Activated naive CD4-positive, alpha-beta T cell treated with anti-CD3 and anti-CD28 coated beads for 36 hours (primary cell): ENCODE measurements around the gene DSCAML1. TPM values are rescaled to one million over a fixed set of nuclear protein-coding genes. Genes with fewer than 3 reads are reported as not detected.

Experiments used
- CTCF ChIA-PET: fragments of 350-600 bp; sonication (Branson Sonifier 250); formaldehyde crosslinking; loops from one replicate; lab custom pipeline; 2021; ENCODE audit warnings: antibody characterized with exemption; lab: Charles Lee
- DNase-seq: peaks from one replicate; pipeline ENCODE4 v3.0.0-alpha.2; 2020
- H3K27ac Mint-ChIP-seq: one replicate; pipeline ENCODE4 v1.8.0; 2021; ENCODE audit warnings: mild to moderate bottlenecking, mixed read lengths
- H3K27me3 Mint-ChIP-seq: one replicate; pipeline ENCODE4 v1.8.0; 2021; ENCODE audit warnings: low read depth, mixed read lengths
- H3K36me3 Mint-ChIP-seq: one replicate; pipeline ENCODE4 v1.8.0; 2021; ENCODE audit warnings: low read depth, mixed read lengths
- H3K4me1 Mint-ChIP-seq: one replicate; pipeline ENCODE4 v1.8.0; 2021; ENCODE audit warnings: low read depth, mixed read lengths
- H3K4me3 Mint-ChIP-seq: one replicate; pipeline ENCODE4 v1.8.0; 2021; ENCODE audit warnings: mild to moderate bottlenecking, moderate library complexity, mixed read lengths
- H3K9me3 Mint-ChIP-seq: one replicate; pipeline ENCODE4 v1.8.0; 2021; ENCODE audit warnings: mixed read lengths
- intact Hi-C: fragments of 100-400 bp; cut with micrococcal nuclease; formaldehyde crosslinking; loops from one replicate; pipeline ENCODE4 v1.15.1; 2023
- total RNA-seq, 2 experiments: library from RNA; stranded (reverse); gene quantifications; one replicate each; pipeline ENCODE4 v1.2.3, GENCODE V29; 2021

Gene DSCAML1
- total RNA-seq, 2 experiments from 2014 or later, result 0.17 to 0.30 TPM

DNA sequence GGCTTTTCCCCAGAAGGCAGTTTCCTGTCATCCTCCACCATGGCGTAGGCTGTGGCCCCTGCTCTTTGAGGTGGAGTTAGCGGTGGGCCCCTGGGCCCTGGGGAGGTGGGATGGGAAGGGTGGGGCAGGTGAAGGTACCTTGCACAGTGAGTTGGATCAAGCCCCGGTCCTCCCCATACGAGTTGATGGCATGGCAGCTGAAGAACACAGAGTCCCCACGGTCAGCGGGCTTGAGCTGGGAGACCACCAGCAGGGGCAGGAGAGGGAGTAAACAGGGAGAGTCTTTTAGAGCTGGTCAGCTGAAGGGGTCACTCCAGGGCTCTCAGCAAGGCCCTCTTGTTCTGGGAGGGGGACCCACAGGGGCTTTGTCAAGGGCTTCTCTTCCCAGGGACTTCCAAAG lies 316.0 kb downstream of the DSCAML1 start:
- intact Hi-C loops, result no loop called here
- peaks cover 4% of the 10 kb centered on the region for H3K27me3 Mint-ChIP-seq
- H3K4me1 Mint-ChIP-seq, result no peaks in the 10 kb centered on the region
- no peaks in the 10 kb centered on the region for H3K9me3 Mint-ChIP-seq
- CTCF ChIA-PET, result interaction anchor here (1.9 kb wide), 1 partner anchor 55 kb away, joined by 7 read pairs; no protein-coding TSS in a partner anchor
- H3K27ac Mint-ChIP-seq, result no peak overlapping the region
- no peak for DNase-seq
- no peak overlapping the region for H3K4me3 Mint-ChIP-seq
- no peaks in the 10 kb centered on the region for H3K36me3 Mint-ChIP-seq

- DNase-seq, result no peak
- Mint-ChIP-seq H3K27me3 (peaks cover 4% of the 10 kb centered on the region), H3K27ac (no peak overlapping the region), H3K36me3 (no peaks in the 10 kb centered on the region), H3K4me1 (no peaks in the 10 kb centered on the region), H3K4me3 (no peak overlapping the region), H3K9me3 (no peaks in the 10 kb centered on the region)
- CTCF ChIA-PET, result interaction anchor here (0.5 to 1.9 kb wide), 3 partner anchors 47 to 278 kb away, joined by 3 to 7 read pairs (median 3); no protein-coding TSS in a partner anchor
- intact Hi-C loops, result no loop called here
Measured at GRCh38 chr11:117480221-117480620, 316.8 kb downstream of the DSCAML1 start.

DNA sequence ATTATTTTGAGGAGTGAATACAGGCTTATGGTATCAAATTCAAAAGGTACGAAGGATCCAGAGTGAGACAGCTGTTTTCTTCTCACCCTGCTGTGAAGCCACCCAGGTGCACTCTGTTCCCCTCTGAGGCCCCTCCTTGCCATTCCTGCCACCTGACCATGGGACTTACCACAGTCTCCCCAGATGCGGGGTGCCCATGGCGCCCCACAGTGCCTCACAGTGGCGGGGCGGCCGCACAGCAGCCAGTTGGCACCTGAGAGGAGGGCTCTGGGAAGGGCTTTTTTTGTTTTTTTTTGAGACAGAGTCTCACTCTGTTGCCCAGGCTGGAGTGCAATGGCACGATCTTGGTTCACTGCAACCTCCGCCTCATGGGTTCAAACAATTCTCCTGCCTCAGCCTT lies 317.6 kb downstream of the DSCAML1 start:
- peak; percentile 20 for DNase-seq
- no peak overlapping the region for H3K27ac Mint-ChIP-seq
- peaks cover 4% of the 10 kb centered on the region for H3K27me3 Mint-ChIP-seq
- H3K36me3 Mint-ChIP-seq, result no peaks in the 10 kb centered on the region
- intact Hi-C loops, result no loop called here
- no peaks in the 10 kb centered on the region for H3K4me1 Mint-ChIP-seq
- no peaks in the 10 kb centered on the region for H3K9me3 Mint-ChIP-seq
- no peak overlapping the region for H3K4me3 Mint-ChIP-seq
- CTCF ChIA-PET, result interaction anchor here (0.6 to 1.1 kb wide), 2 partner anchors 12 to 48 kb away, joined by 3 read pairs; no protein-coding TSS in a partner anchor

DNA sequence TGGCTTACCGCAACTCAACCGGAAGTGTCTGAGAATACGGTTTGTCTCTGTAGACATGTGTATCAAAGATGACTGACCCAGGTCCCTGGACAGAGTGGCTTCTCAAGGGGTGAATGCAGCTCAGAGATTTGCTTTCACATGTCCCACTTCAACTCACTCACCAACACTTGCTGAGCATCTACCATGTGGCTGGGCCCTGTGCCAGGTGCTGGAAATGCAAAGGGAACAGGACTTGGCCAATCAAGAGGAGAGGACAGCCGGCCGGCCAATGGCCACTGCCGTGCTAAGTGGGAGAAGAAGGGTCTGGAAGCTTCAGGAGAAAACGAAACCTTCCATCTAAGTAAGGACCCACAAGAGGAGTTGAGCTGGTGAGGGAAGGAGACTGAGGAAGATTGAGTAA lies 318.1 kb downstream of the DSCAML1 start:
- Mint-ChIP-seq H3K9me3 (no peaks in the 10 kb centered on the region), H3K4me1 (no peaks in the 10 kb centered on the region), H3K27me3 (peaks cover 4% of the 10 kb centered on the region), H3K36me3 (no peaks in the 10 kb centered on the region), H3K4me3 (no peak overlapping the region), H3K27ac (no peak overlapping the region)
- intact Hi-C loops, result no loop called here
- CTCF ChIA-PET, result interaction anchor here (0.6 kb wide), 2 partner anchors 12 to 62 kb away, joined by 3 read pairs; no protein-coding TSS in a partner anchor
- DNase-seq, result no peak

GRCh38 chr11:117478126-117478860 lies 318.7 kb downstream of the DSCAML1 start:
- Mint-ChIP-seq H3K36me3 (no peaks in the 10 kb centered on the region), H3K4me1 (no peaks in the 10 kb centered on the region), H3K4me3 (no peak overlapping the region), H3K27me3 (peaks cover 4% of the 10 kb centered on the region), H3K27ac (no peak overlapping the region), H3K9me3 (no peaks in the 10 kb centered on the region)
- CTCF ChIA-PET, result interaction anchor here (0.6 kb wide), 1 partner anchor 61 kb away, joined by 3 read pairs; no protein-coding TSS in a partner anchor
- no peak for DNase-seq
- intact Hi-C loops, result no loop called here

DNA sequence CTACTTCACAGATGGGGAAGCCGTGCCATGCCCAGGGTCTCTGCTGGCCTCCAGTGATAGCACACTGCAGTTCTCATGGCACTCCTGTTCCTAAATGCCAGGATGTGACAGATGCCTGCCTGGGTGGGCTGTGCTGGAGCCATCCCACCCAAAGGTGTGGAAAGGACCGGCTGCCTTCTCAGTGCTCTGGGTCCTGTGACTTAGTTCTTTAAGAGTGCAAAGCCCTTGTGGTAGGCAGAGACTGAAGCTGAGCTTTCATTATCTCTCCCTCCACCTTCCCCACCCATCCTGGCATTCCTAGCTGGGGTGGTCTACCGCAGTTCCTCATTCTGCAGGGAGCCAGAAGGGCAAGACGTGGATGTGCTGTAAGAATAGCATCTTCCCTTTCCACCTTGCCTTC lies 319.3 kb downstream of the DSCAML1 start:
- intact Hi-C loops, result no loop called here
- H3K27me3 Mint-ChIP-seq, result peaks cover 4% of the 10 kb centered on the region
- CTCF ChIA-PET, result interaction anchor here (1.9 kb wide), 1 partner anchor 51 kb away, joined by 4 read pairs; no protein-coding TSS in a partner anchor

DNA sequence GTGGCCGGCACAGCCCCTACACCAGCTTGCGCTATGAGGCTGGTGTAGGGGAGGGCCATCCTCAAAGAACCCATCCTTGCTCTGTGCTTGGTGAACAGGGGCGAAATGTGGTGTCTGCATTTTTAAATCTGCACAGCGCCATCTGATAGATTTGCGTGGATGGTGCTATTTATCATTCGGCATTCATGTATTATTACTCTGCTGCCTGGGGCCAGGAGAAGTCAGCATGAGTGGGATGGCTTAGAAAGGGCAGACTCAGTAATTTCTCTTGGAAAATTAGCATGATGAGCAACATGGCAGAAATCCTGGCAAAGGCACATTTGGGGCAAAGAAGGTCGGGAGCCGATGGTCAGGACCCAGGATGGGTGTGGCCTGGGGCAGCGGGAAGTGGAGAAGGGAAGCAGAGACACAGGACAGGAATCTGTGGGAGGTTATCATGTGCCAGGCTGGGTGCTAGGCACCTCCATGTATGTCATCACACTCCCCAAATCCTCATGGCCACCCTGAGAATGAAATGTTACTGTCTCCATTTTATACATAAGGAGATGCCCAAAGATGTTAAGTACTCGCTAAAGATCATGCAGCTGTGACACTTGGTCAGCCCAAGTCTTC lies 320.4 kb downstream of the DSCAML1 start:
- H3K27ac Mint-ChIP-seq, result no peak overlapping the region

More for the DNA sequence above, 319.3 kb downstream of the DSCAML1 start:
- DNase-seq, result no peak
- Mint-ChIP-seq H3K27ac (no peak overlapping the region), H3K4me3 (no peak overlapping the region), H3K36me3 (no peaks in the 10 kb centered on the region), H3K4me1 (no peaks in the 10 kb centered on the region), H3K9me3 (no peaks in the 10 kb centered on the region)

GRCh38 chr11:117475716-117476530 lies 321.1 kb downstream of the DSCAML1 start:
- peaks cover 4% of the 10 kb centered on the region for H3K27me3 Mint-ChIP-seq
- no peaks in the 10 kb centered on the region for H3K4me1 Mint-ChIP-seq
- CTCF ChIA-PET, result interaction anchor here (1.9 kb wide), 1 partner anchor 50 kb away, joined by 4 read pairs; no protein-coding TSS in a partner anchor
- H3K4me3 Mint-ChIP-seq, result no peak overlapping the region
- no peak for DNase-seq
- intact Hi-C loops, result no loop called here
- H3K36me3 Mint-ChIP-seq, result no peaks in the 10 kb centered on the region
- H3K27ac Mint-ChIP-seq, result no peak overlapping the region
- H3K9me3 Mint-ChIP-seq, result no peaks in the 10 kb centered on the region

More for the DNA sequence above, 320.4 kb downstream of the DSCAML1 start:
- Mint-ChIP-seq H3K36me3 (no peaks in the 10 kb centered on the region), H3K4me3 (no peak overlapping the region), H3K4me1 (no peaks in the 10 kb centered on the region), H3K9me3 (no peaks in the 10 kb centered on the region), H3K27me3 (peaks cover 4% of the 10 kb centered on the region)
- no peak for DNase-seq
- intact Hi-C loops, result no loop called here
- CTCF ChIA-PET, result interaction anchor here (1.9 kb wide), 1 partner anchor 50 kb away, joined by 4 read pairs; no protein-coding TSS in a partner anchor

DNA sequence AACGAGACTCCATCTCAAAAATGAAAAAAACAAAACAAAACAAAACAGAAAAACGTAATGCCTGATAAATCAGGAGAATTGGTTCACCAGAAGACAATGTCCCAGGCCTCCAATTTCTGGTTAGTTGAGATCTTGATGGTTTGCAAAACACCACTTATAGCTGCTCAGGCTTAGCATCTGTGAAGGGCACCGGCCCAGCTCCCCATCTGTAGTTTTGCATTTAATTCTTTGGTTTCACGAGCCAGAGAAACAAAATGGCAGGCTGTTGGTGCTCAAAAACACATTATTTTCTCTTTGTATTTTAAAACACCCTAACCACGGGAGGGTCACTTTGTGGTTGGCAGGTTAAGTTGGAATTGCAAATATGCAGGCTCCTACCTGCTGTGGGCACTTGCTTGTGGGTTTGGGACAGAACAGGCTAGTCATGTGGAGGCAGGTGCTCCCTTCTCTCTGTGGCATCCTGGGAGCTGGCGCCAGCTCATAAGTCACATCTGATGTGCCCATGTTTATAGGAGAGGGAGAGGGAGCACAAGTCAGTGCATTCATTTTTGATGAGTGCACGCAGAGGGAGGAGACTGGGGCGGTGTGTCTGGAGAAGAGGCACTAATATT lies 323.4 kb downstream of the DSCAML1 start:
- CTCF ChIA-PET, result no interaction called here
- no peak for DNase-seq

GRCh38 chr11:117471776-117472175 lies 325.2 kb downstream of the DSCAML1 start:
- H3K27me3 Mint-ChIP-seq, result peaks cover under 1% of the 10 kb centered on the region
- H3K36me3 Mint-ChIP-seq, result no peaks in the 10 kb centered on the region
- H3K27ac Mint-ChIP-seq, result no peak overlapping the region
- CTCF ChIA-PET, result no interaction called here
- H3K4me1 Mint-ChIP-seq, result no peaks in the 10 kb centered on the region
- H3K9me3 Mint-ChIP-seq, result no peaks in the 10 kb centered on the region
- DNase-seq, result no peak
- no peak overlapping the region for H3K4me3 Mint-ChIP-seq
- intact Hi-C loops, result no loop called here

More for the DNA sequence above, 323.4 kb downstream of the DSCAML1 start:
- Mint-ChIP-seq H3K4me3 (no peak overlapping the region), H3K36me3 (no peaks in the 10 kb centered on the region), H3K27ac (no peak overlapping the region), H3K9me3 (no peaks in the 10 kb centered on the region), H3K27me3 (peaks cover 4% of the 10 kb centered on the region), H3K4me1 (no peaks in the 10 kb centered on the region)
- intact Hi-C loops, result no loop called here

GRCh38 chr11:117470576-117470975 lies 326.4 kb downstream of the DSCAML1 start:
- H3K27ac Mint-ChIP-seq, result no peak overlapping the region
- no peaks in the 10 kb centered on the region for H3K4me1 Mint-ChIP-seq
- no peaks in the 10 kb centered on the region for H3K27me3 Mint-ChIP-seq
- CTCF ChIA-PET, result interaction anchor here (1.3 kb wide), 1 partner anchor 44 kb away, joined by 4 read pairs; no protein-coding TSS in a partner anchor
- no peaks in the 10 kb centered on the region for H3K36me3 Mint-ChIP-seq
- H3K4me3 Mint-ChIP-seq, result no peak overlapping the region
- intact Hi-C loops, result no loop called here
- H3K9me3 Mint-ChIP-seq, result no peaks in the 10 kb centered on the region
- DNase-seq, result no peak
